ENCODE measurements around the gene CENPH.

DNA sequence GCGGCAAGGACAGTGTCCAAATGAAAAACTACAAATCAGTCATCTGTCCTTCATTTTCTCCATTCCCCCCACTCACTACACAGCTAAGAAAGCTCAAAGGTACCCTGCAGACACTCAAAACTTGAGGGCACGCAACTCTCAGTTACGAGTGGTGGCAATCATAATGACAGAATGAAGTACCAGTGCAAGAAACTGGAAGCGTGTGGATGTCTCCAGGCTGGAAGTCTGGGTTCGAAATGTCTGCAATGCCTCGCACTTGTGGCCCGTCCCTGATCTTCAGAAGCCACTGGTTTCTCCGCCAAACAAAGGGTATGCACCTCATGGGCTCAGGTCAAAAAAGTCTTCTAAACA is 597 bp upstream of the CENPH start:
- no peak for TF ChIP-seq POLR2A (IDR thresholded peaks at IDR 0.05)
- TF ChIP-seq, protein P1, sequence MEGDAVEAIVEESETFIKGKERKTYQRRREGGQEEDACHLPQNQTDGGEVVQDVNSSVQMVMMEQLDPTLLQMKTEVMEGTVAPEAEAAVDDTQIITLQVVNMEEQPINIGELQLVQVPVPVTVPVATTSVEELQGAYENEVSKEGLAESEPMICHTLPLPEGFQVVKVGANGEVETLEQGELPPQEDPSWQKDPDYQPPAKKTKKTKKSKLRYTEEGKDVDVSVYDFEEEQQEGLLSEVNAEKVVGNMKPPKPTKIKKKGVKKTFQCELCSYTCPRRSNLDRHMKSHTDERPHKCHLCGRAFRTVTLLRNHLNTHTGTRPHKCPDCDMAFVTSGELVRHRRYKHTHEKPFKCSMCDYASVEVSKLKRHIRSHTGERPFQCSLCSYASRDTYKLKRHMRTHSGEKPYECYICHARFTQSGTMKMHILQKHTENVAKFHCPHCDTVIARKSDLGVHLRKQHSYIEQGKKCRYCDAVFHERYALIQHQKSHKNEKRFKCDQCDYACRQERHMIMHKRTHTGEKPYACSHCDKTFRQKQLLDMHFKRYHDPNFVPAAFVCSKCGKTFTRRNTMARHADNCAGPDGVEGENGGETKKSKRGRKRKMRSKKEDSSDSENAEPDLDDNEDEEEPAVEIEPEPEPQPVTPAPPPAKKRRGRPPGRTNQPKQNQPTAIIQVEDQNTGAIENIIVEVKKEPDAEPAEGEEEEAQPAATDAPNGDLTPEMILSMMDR (IDR thresholded peaks at IDR 0.05): no peak

All from thyroid gland (tissue), 4 donors.